Neuronal stem cell (in vitro differentiated cells): ENCODE measurements around the gene AURKA. TPM values are rescaled to one million over a fixed set of nuclear protein-coding genes. Genes with fewer than 3 reads are reported as not detected.
A peak's percentile ranks its signal among the peaks of the same experiment; 100 is the strongest.

ENCODE experiments used
- DNase-seq: peaks from one replicate; pipeline ENCODE4 v3.0.0-alpha.2; 2013; ENCODE audit warnings: low spot score
- H2AFZ ChIP-seq: one replicate; pipeline ENCODE4 v1.6.1; 2013; ENCODE audit warnings: mild to moderate bottlenecking, low read length, inconsistent platforms
- H2AK5ac ChIP-seq: 2 replicates; pipeline ENCODE4 v1.6.1; 2013; ENCODE audit warnings: low read depth, mild to moderate bottlenecking, inconsistent platforms, low read length, moderate library complexity, mixed read lengths
- H2BK120ac ChIP-seq: 2 replicates; pipeline ENCODE4 v1.6.1; 2013; ENCODE audit warnings: low read depth, mild to moderate bottlenecking, inconsistent platforms, low read length, moderate library complexity, mixed read lengths
- H2BK12ac ChIP-seq: one replicate; pipeline ENCODE4 v1.6.1; 2013; ENCODE audit warnings: low read length, inconsistent platforms
- H2BK15ac ChIP-seq: 2 replicates; pipeline ENCODE4 v1.6.1; 2013; ENCODE audit warnings: mild to moderate bottlenecking, low read length, inconsistent platforms, mixed read lengths
- H2BK5ac ChIP-seq: one replicate; pipeline ENCODE4 v1.6.1; 2013; ENCODE audit warnings: inconsistent platforms, mild to moderate bottlenecking, low read length, moderate library complexity
- H3K14ac ChIP-seq: one replicate; pipeline ENCODE4 v1.6.1; 2013; ENCODE audit warnings: low read length, inconsistent platforms
- H3K18ac ChIP-seq: 2 replicates; pipeline ENCODE4 v1.6.1; 2013; ENCODE audit warnings: low read length, inconsistent platforms
- H3K23ac ChIP-seq: 2 replicates; pipeline ENCODE4 v1.6.1; 2013; ENCODE audit warnings: low read depth, mild to moderate bottlenecking, mixed read lengths, low read length, inconsistent platforms; ENCODE audit not compliant: poor library complexity
- H3K27ac ChIP-seq: replicated peaks from 3 replicates; pipeline ENCODE4 v1.5.1; 2013; ENCODE audit warnings: low read length, inconsistent platforms
- H3K27me3 ChIP-seq, 3 experiments: 2 replicates each; pipeline ENCODE4 v1.6.1; 2013; ENCODE audit warnings: low read length in 3 of 3, mild to moderate bottlenecking in 2 of 3, inconsistent platforms in 1 of 3, low read depth in 1 of 3, mixed read lengths in 1 of 3, moderate library complexity in 1 of 3; ENCODE audit not compliant: control insufficient read depth in 3 of 3, insufficient read depth in 3 of 3
- H3K36me3 ChIP-seq, 2 donors: replicated peaks in 1 of 2; 2 replicates each; pipeline ENCODE4 v1.6.1; 2013; ENCODE audit warnings: low read length in 2 of 2; ENCODE audit not compliant: control insufficient read depth in 2 of 2, insufficient read depth in 2 of 2
- H3K4ac ChIP-seq: 2 replicates; pipeline ENCODE4 v1.6.1; 2013; ENCODE audit warnings: inconsistent platforms, mild to moderate bottlenecking, low read length, moderate library complexity
- H3K4me1 ChIP-seq, 2 donors: 1 replicate in 1 of 2; 2 replicates in 1 of 2; pipeline ENCODE4 v1.6.1; 2013; ENCODE audit warnings: low read length in 2 of 2, low read depth in 1 of 2; ENCODE audit not compliant: control insufficient read depth in 2 of 2, insufficient read depth in 1 of 2
- H3K4me2 ChIP-seq: one replicate; pipeline ENCODE4 v1.6.1; 2013; ENCODE audit warnings: mild to moderate bottlenecking, low read length, inconsistent platforms; ENCODE audit not compliant: insufficient read depth, poor library complexity, severe bottlenecking
- H3K4me3 ChIP-seq, 2 donors: 2 replicates each; pipeline ENCODE4 v1.5.1; 2013; ENCODE audit warnings: low read length in 2 of 2, mild to moderate bottlenecking in 2 of 2, inconsistent platforms in 1 of 2, moderate library complexity in 1 of 2
- H3K79me1 ChIP-seq: one replicate; pipeline ENCODE4 v1.6.1; 2013; ENCODE audit warnings: low read depth, mild to moderate bottlenecking, inconsistent platforms, low read length, moderate library complexity
- H3K9ac ChIP-seq: one replicate; pipeline ENCODE4 v1.6.1; 2013; ENCODE audit warnings: mild to moderate bottlenecking, low read depth, low read length, inconsistent platforms; ENCODE audit not compliant: poor library complexity
- H3K9me3 ChIP-seq, 2 donors: replicated peaks in 1 of 2; 2 replicates each; pipeline versions ENCODE3 to v1.6.1; 2013; ENCODE audit warnings: low read length in 2 of 2, mild to moderate bottlenecking in 2 of 2, inconsistent platforms in 1 of 2, low read depth in 1 of 2, mixed read lengths in 1 of 2, moderate library complexity in 1 of 2; ENCODE audit not compliant: control insufficient read depth in 2 of 2, insufficient read depth in 1 of 2
- H4K8ac ChIP-seq: one replicate; pipeline ENCODE4 v1.6.1; 2013; ENCODE audit warnings: low read depth, mild to moderate bottlenecking, inconsistent platforms, low read length, moderate library complexity
- H4K91ac ChIP-seq: one replicate; pipeline ENCODE4 v1.6.1; 2013; ENCODE audit warnings: low read length, low read depth, mild to moderate bottlenecking, inconsistent platforms; ENCODE audit not compliant: poor library complexity
- WGBS, 2 donors: extraction: QIAGEN DNeasy Blood & Tissue Kit; methylation state at CpG; one replicate each; pipeline ENCODE4 v1.1.7; 2013; ENCODE audit warnings: missing lambda C conversion rate in 2 of 2, mixed read lengths in 1 of 2; ENCODE audit not compliant: insufficient read length in 2 of 2, insufficient replicate concordance in 1 of 2; ENCODE audit errors: extremely low coverage in 2 of 2; 5-methylcytosine and 5-hydroxymethylcytosine counted together
- polyA plus RNA-seq, 2 experiments: library from polyadenylated mRNA; stranded (reverse); fragments of 200-250 nt; gene quantifications; one replicate each; pipeline ENCODE4 v1.2.3, GENCODE V29; 2013

Gene AURKA
- 113 TPM for polyA plus RNA-seq (2013, experiment 1 of 2)
- 109 TPM for polyA plus RNA-seq (2013, experiment 2 of 2)

DNA sequence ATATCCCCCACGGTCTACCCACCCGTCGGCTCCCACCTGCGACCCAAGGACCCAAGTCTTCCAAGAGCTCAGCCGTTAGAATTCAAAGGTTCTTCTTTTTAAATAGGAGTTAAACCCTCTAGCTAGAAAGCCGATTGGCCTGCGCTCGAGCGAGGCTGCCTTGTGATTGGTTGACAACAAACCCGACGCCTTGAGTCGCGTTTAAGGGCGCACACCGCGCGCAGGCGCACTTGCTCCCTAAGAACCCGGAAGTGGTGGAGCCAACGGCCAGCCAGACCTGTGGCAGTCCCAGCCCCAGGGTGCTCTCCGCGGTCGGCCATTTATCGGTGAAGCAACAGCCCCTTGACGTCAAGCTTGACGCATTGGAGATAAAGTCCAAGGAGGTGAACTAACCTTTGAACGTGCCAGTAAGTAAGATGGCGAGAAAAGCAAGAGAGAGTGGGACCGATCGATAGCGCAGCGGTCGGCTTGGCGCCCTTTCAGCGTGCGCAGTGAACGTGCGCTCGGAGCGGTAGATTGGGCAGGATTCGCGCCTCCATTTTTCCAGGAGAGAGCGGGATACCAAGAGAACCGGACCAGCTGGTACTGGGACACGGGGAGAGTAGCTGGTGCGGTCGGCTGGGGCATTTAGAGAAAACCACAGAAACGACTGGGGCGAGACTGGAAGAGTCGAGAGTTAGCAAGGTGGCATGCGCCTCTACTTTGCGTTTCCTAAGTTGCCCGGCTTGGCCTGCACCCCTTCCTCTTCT lies at the start of gene AURKA, which contains the start of gene CSTF1:
TSS of gene AURKA (minus strand) at position 84 of the 749 bp plus-strand sequence. CDS start 4,018 bp downstream, outside the sequence.
TSS of gene CSTF1 (plus strand) at position 514 of the 749 bp plus-strand sequence. CDS start 2,908 bp downstream, outside the sequence.
- H3K27me3 ChIP-seq: no peaks in the 10 kb centered on the region
- peak within 1 kb of the TSS; percentile 77 for H2BK5ac ChIP-seq
- no peak within 1 kb of the TSS for H3K4ac ChIP-seq
- DNase-seq: peak; percentile 97
- H2BK15ac ChIP-seq: no peak within 1 kb of the TSS
- H2AK5ac ChIP-seq: no peak within 1 kb of the TSS
- H4K91ac ChIP-seq: no peak within 1 kb of the TSS
- H3K27ac ChIP-seq: peak within 1 kb of the TSS; percentile 95
- H3K4me2 ChIP-seq: peak within 1 kb of the TSS; percentile 79
- H2BK120ac ChIP-seq: no peak within 1 kb of the TSS
- peak within 1 kb of the TSS; percentile 94 for H3K18ac ChIP-seq
- H3K4me3 ChIP-seq: peak within 1 kb of the TSS; percentile 95 to 99
- peaks cover 31 to 73% of the 10 kb centered on the region in 2 donors for H3K36me3 ChIP-seq
- peak within 1 kb of the TSS; percentile 97 for H2AFZ ChIP-seq
- no peaks in the 10 kb centered on the region for H3K9me3 ChIP-seq
- peaks cover 9% of the 10 kb centered on the region for H3K79me1 ChIP-seq
- H3K23ac ChIP-seq: peak within 1 kb of the TSS; percentile 4
- WGBS, 2 donors: no CpG with 5 or more reads among the region's 53 CpGs
- no peak within 1 kb of the TSS for H2BK12ac ChIP-seq
- H4K8ac ChIP-seq: no peak within 1 kb of the TSS
- peaks cover 5 to 11% of the 10 kb centered on the region in 2 donors for H3K4me1 ChIP-seq
- peak within 1 kb of the TSS; percentile 85 for H3K14ac ChIP-seq
- H3K9ac ChIP-seq: peak within 1 kb of the TSS; percentile 87

DNA sequence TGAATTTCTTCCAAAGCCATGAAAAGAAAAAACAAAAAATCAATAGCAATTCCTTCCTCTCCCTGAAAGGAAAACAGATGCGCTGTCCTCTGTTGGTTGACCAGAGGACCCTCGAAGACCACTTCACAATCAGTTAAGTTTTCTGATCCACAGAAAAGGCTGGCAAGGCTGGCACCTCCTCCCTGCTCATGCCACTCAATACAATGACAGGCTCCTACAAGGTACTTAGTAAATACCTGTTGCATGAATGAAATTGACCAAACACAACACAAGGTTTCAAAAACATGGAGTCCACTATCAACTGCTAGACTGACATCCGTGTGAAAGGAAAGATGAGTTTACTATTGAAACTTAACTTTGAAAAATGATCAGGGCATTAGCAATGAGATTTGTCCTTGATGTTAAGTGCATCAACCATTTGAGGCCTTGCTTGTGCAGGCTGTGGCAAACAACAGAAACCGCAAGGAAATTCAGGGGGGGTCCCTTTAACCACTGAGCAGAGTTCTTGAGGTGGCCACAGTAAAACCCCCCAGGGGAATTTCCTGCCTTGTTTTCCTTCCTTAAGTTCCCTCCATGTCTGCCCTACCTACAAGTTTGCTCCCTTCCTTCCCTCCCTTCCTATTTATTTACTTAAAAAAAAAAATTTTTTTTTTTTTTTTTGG lies 48.5 kb upstream of the AURKA start:
- no peaks in the 10 kb centered on the region for H3K27me3 ChIP-seq
- H3K4ac ChIP-seq: no peak overlapping the region
- H3K4me2 ChIP-seq: no peak overlapping the region
- no peak overlapping the region for H2BK120ac ChIP-seq
- H2BK12ac ChIP-seq: no peak overlapping the region
- H2AK5ac ChIP-seq: no peak overlapping the region
- no peak overlapping the region for H3K27ac ChIP-seq
- no peak overlapping the region for H3K18ac ChIP-seq
- WGBS, 2 donors: no CpG with 5 or more reads among the region's 4 CpGs
- no peak overlapping the region for H3K9ac ChIP-seq
- no peaks in the 10 kb centered on the region for H3K79me1 ChIP-seq
- H2BK15ac ChIP-seq: no peak overlapping the region
- no peak overlapping the region for H2BK5ac ChIP-seq
- H3K14ac ChIP-seq: no peak overlapping the region
- no peak overlapping the region for H4K91ac ChIP-seq
- no peak overlapping the region for H2AFZ ChIP-seq
- no peaks in the 10 kb centered on the region for H3K36me3 ChIP-seq
- no peak overlapping the region for H3K4me3 ChIP-seq
- H3K9me3 ChIP-seq: no peaks in the 10 kb centered on the region
- H4K8ac ChIP-seq: no peak overlapping the region
- DNase-seq: no peak
- H3K4me1 ChIP-seq: peaks cover 0 to 4% of the 10 kb centered on the region in 2 donors
- H3K23ac ChIP-seq: no peak overlapping the region

DNA sequence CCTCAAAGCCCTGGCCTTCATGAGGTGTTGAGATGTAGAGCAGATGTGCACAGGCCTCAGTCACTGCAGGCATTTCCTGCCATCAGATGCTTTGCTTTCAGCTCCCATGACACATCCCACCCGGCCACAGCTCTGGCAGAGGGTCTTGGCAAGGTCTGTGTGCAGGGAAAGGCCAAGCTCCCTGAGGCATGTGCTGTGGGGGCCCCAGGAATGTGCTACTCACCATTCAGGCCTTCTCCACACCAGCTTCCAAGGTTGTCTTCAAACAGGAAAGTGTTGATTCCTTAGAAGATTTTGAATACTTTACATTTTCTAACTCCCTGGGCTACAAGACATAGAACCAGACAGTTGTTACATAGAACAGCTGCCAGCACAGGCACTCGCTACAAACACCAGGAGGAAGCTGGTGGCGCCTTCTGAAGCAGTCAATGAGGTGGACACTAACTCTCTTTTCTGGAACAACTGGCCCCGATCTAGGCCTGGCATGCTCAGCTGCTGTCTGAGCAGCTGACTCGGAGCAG lies 47.8 kb upstream of the AURKA start:
- Histone ChIP-seq H2BK12ac (no peak overlapping the region), H3K4me3 (no peak overlapping the region), H3K4ac (no peak overlapping the region), H3K36me3 (no peaks in the 10 kb centered on the region), H3K9ac (no peak overlapping the region), H2AFZ (peak overlapping the region; percentile 45), H2BK5ac (no peak overlapping the region), H2BK15ac (no peak overlapping the region), H3K23ac (no peak overlapping the region), H3K14ac (no peak overlapping the region), H3K4me1 (peaks cover 0 to 4% of the 10 kb centered on the region in 2 donors), H3K79me1 (no peaks in the 10 kb centered on the region), H2BK120ac (no peak overlapping the region), H3K18ac (no peak overlapping the region), H3K4me2 (no peak overlapping the region), H3K27me3 (no peaks in the 10 kb centered on the region), H4K91ac (no peak overlapping the region), H2AK5ac (no peak overlapping the region), H3K9me3 (no peaks in the 10 kb centered on the region), H4K8ac (no peak overlapping the region), H3K27ac (no peak overlapping the region)
- DNase-seq: no peak
- no CpG with 5 or more reads among the region's 5 CpGs for WGBS, 2 donors

DNA sequence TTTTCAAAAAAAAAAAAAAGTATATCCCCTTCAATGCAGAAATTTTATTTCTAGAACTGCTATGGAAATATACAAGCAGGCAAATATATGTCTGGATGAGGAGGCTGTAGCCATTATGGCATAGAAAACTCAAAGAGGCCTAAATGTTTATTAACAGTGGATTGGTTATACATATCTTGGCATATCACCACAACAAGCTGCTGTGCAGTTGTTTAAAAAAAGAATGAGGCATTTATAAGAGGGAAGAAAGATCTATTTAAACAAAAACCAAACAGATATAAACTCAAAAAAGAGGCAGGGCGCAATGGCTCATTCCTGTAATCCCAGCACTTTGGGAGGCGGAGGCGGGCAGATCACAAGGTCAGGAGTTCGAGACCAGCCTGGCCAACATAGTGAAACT lies 46.3 kb upstream of the AURKA start:
- Histone ChIP-seq H4K91ac (no peak overlapping the region), H2BK15ac (no peak overlapping the region), H3K14ac (no peak overlapping the region), H3K9me3 (no peaks in the 10 kb centered on the region), H3K79me1 (no peaks in the 10 kb centered on the region), H3K27me3 (no peaks in the 10 kb centered on the region), H3K18ac (no peak overlapping the region), H3K4me3 (no peak overlapping the region), H3K4me1 (no peaks in the 10 kb centered on the region), H2BK5ac (no peak overlapping the region), H3K4ac (no peak overlapping the region), H4K8ac (no peak overlapping the region), H3K36me3 (no peaks in the 10 kb centered on the region), H2BK12ac (no peak overlapping the region), H2AK5ac (no peak overlapping the region), H2AFZ (no peak overlapping the region), H3K27ac (no peak overlapping the region), H2BK120ac (no peak overlapping the region), H3K4me2 (no peak overlapping the region), H3K9ac (no peak overlapping the region), H3K23ac (no peak overlapping the region)
- no peak for DNase-seq
- WGBS, 2 donors: no CpG with 5 or more reads among the region's 4 CpGs
